Esophagus muscularis mucosa (tissue), 3 donors: ENCODE data around the gene TBC1D22A.

Source experiments
- CTCF ChIP-seq, 3 experiments: fragments of 200-600 bp in 2 of 3; fragments of 450-650 bp in 1 of 3; sonication (generic) in 2 of 3; IDR thresholded peaks; one replicate each; pipeline ENCODE4 v1.5.1; 2017 to 2019; ENCODE audit warnings: antibody characterized with exemption in 3 of 3, mild to moderate bottlenecking in 2 of 3, moderate library complexity in 1 of 3
- POLR2A ChIP-seq: fragments of 450-650 bp; IDR thresholded peaks from one replicate; pipeline ENCODE4 v1.6.1; 2017; ENCODE audit warnings: antibody characterized with exemption, moderate library complexity, mild to moderate bottlenecking, low read depth
- POLR2AphosphoS5 ChIP-seq, 2 donors: sonication (generic); formaldehyde crosslinking; IDR thresholded peaks; one replicate each; pipeline ENCODE4 v1.6.1; 2017; ENCODE audit warnings: antibody characterized with exemption in 2 of 2

DNA sequence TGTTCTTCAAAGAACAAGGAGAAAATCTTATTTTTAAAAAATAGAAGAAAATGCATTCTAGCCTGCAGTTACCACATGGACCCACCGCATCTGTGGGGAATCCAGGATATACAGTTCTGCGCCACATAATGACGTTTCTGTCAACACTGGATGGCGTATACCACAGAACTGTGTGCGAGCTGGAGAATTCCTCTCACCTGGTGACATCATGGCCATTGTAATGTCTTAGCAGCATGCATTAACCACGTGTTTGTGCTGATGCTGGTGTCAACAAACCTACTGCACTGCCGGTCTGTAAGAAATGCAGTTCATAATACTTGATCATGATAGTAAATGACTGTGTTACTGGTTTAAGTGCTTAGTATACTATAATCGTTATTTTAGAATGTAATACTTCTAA lies 174.7 kb downstream of the TBC1D22A start:
- TF ChIP-seq POLR2AphosphoS5 (IDR thresholded peaks at IDR 0.05), result no peak
- no peak for TF ChIP-seq CTCF (IDR thresholded peaks at IDR 0.05)
- no peak for TF ChIP-seq POLR2A
